Measurements from ENCODE around the gene RAPGEFL1. TPM values are rescaled to one million over a fixed set of nuclear protein-coding genes. Genes with fewer than 3 reads are reported as not detected.

The RAPGEFL1 gene
- total RNA-seq, 2 experiments from 2014 or later = 7.7 to 9.4 TPM

DNA sequence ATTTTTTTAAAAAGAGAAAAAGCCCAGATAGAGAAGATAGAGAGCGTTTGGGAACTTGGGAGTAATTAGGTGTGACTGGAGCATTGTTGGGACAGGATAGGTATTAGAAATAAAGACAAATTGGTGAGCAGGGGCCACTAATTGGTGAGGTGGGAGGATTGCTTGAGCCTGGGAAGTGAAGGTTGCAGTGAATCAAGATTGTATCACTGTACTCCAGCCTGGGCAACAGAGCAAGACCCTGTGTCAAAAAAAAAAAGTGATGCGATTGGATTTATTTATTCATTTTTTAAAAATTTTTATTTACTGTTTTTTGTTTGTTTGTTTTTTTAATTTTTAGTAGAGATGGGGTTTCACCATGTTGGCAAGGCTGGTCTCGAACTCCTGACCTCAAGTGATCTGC, 31.8 kb upstream of the RAPGEFL1 start:
- Mint-ChIP-seq H3K27ac (peak overlapping the region; percentile 70), H3K4me1 (ENCODE audit: low read depth) (peaks cover 62% of the 10 kb centered on the region), H3K27me3 (no peaks in the 10 kb centered on the region), H3K9me3 (no peaks in the 10 kb centered on the region), H3K36me3 (ENCODE audit: low read depth) (peaks cover 75% of the 10 kb centered on the region), H3K4me3 (no peak overlapping the region)
- Histone ChIP-seq H3K4me3 (ENCODE audit: low read length) (no peak overlapping the region), H3K9me3 (ENCODE audit: control insufficient read depth in 1 of 2, insufficient read depth in 1 of 2, low read length in 2 of 2) (no peaks in the 10 kb centered on the region), H3K27ac (ENCODE audit: low read depth in 1 of 2, low read length in 2 of 2) (no peak overlapping the region), H3K27me3 (ENCODE audit: control insufficient read depth in 1 of 2, insufficient read depth in 2 of 2, low read length in 2 of 2) (no peaks in the 10 kb centered on the region), H3K4me1 (ENCODE audit: insufficient read depth, low read length) (peaks cover 41% of the 10 kb centered on the region), H3K36me3 (ENCODE audit: insufficient read depth, low read length) (peaks cover 74% of the 10 kb centered on the region)
- intact Hi-C loops (cut with DNase I, micrococcal nuclease) = no loop called here
- TF ChIP-seq, protein P1, sequence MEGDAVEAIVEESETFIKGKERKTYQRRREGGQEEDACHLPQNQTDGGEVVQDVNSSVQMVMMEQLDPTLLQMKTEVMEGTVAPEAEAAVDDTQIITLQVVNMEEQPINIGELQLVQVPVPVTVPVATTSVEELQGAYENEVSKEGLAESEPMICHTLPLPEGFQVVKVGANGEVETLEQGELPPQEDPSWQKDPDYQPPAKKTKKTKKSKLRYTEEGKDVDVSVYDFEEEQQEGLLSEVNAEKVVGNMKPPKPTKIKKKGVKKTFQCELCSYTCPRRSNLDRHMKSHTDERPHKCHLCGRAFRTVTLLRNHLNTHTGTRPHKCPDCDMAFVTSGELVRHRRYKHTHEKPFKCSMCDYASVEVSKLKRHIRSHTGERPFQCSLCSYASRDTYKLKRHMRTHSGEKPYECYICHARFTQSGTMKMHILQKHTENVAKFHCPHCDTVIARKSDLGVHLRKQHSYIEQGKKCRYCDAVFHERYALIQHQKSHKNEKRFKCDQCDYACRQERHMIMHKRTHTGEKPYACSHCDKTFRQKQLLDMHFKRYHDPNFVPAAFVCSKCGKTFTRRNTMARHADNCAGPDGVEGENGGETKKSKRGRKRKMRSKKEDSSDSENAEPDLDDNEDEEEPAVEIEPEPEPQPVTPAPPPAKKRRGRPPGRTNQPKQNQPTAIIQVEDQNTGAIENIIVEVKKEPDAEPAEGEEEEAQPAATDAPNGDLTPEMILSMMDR (IDR thresholded peaks at IDR 0.05) = no peak
- ATAC-seq (ENCODE audit: poor library complexity) (no peak), DNase-seq (no peak)
- ChIA-PET POLR2A (no interaction called here), CTCF (no interaction called here)

DNA sequence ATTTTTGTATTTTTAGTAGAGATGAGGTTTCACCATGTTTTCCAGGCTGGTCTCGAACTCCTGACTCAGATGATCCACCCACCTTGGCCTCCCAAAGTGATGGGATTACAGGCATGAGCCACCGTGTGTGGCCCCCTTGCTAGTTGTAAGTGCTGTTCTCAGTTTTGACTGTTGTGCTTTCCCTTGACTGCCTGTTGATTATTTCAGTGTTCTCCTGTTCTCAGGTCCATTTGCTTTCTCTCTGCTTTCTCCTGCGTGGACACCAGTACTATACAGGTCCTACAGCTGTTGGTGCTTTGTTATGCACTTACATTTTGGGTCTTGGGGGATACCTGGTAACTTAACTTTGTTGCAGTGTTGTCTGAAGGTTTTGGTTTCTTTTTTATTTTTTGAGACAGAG, 28.7 kb upstream of the RAPGEFL1 start:
- intact Hi-C loops (cut with DNase I, micrococcal nuclease) = no loop called here
- TF ChIP-seq, protein P1 (IDR thresholded peaks at IDR 0.05) = no peak
- Histone ChIP-seq H3K27ac (ENCODE audit: low read depth in 1 of 2, low read length in 2 of 2) (no peak overlapping the region), H3K4me3 (ENCODE audit: low read length) (no peak overlapping the region), H3K27me3 (ENCODE audit: control insufficient read depth in 1 of 2, insufficient read depth in 2 of 2, low read length in 2 of 2) (no peaks in the 10 kb centered on the region), H3K4me1 (ENCODE audit: insufficient read depth, low read length) (peaks cover 24% of the 10 kb centered on the region), H3K9me3 (ENCODE audit: control insufficient read depth in 1 of 2, insufficient read depth in 1 of 2, low read length in 2 of 2) (no peaks in the 10 kb centered on the region), H3K36me3 (ENCODE audit: insufficient read depth, low read length) (peaks cover 73% of the 10 kb centered on the region)
- Mint-ChIP-seq H3K4me3 (no peak overlapping the region), H3K27ac (no peak overlapping the region), H3K4me1 (ENCODE audit: low read depth) (peaks cover 56% of the 10 kb centered on the region), H3K36me3 (ENCODE audit: low read depth) (peaks cover 75% of the 10 kb centered on the region), H3K9me3 (no peaks in the 10 kb centered on the region), H3K27me3 (no peaks in the 10 kb centered on the region)
- CTCF ChIA-PET = interaction anchor here (0.9 to 2.9 kb wide), 3 partner anchors 10 to 35 kb away, joined by 3 to 11 read pairs (median 5); no protein-coding TSS in a partner anchor
- POLR2A ChIA-PET = interaction anchor here (1.4 to 1.7 kb wide), 2 partner anchors 9 to 24 kb away, joined by 5 to 8 read pairs; partner anchors contain the start of gene CASC3
- ATAC-seq (ENCODE audit: poor library complexity) (no peak), DNase-seq (no peak)

DNA sequence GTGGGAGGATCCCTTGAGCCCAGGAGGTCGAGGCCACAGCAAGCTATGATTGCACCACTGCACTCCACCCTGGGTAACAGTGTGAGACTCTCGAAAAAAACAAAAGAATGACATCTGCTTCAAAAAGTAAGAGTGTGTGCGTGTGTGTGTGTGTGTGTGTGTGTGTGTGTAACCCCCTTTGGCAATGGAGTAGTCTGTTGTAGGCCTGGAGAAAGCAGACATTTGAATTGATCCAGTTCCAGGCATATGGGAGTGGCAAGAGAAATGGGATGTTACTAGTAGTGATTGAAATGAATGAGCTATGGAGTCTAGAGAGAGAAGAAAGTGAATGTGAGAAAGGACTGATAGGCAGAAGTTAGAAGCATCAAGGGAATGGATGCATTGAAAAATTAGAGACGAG, 27.0 kb upstream of the RAPGEFL1 start:
- no peak overlapping the region for H3K4me3 ChIP-seq (ENCODE audit: low read length)
- H3K27ac Mint-ChIP-seq = peak overlapping the region; percentile 24
- intact Hi-C loops (cut with DNase I, micrococcal nuclease) = no loop called here
- ChIA-PET CTCF (interaction anchor here (0.7 kb wide), 1 partner anchor 38 kb away, joined by 3 read pairs; no protein-coding TSS in a partner anchor), POLR2A (interaction anchor here (0.9 kb wide), 1 partner anchor 28 kb away, joined by 3 read pairs; no protein-coding TSS in a partner anchor)
- H3K36me3 Mint-ChIP-seq (ENCODE audit: low read depth) = peaks cover 86% of the 10 kb centered on the region
- TF ChIP-seq, protein P1 (IDR thresholded peaks at IDR 0.05) = no peak
- peaks cover 29% of the 10 kb centered on the region for H3K4me1 ChIP-seq (ENCODE audit: insufficient read depth, low read length)
- no peaks in the 10 kb centered on the region for H3K9me3 ChIP-seq (ENCODE audit: control insufficient read depth in 1 of 2, insufficient read depth in 1 of 2, low read length in 2 of 2)
- H3K4me3 Mint-ChIP-seq = no peak overlapping the region
- no peak for ATAC-seq (ENCODE audit: poor library complexity)
- H3K27me3 ChIP-seq (ENCODE audit: control insufficient read depth in 1 of 2, insufficient read depth in 2 of 2, low read length in 2 of 2) = no peaks in the 10 kb centered on the region
- H3K4me1 Mint-ChIP-seq (ENCODE audit: low read depth) = peaks cover 62% of the 10 kb centered on the region
- peaks cover 79% of the 10 kb centered on the region for H3K36me3 ChIP-seq (ENCODE audit: insufficient read depth, low read length)
- H3K27ac ChIP-seq (ENCODE audit: low read depth in 1 of 2, low read length in 2 of 2) = no peak overlapping the region
- no peaks in the 10 kb centered on the region for H3K27me3 Mint-ChIP-seq
- no peak for DNase-seq
- H3K9me3 Mint-ChIP-seq = no peaks in the 10 kb centered on the region
